IMR-90 (cell line): ENCODE data around the gene F3. TPM values are rescaled to one million over a fixed set of nuclear protein-coding genes. Genes with fewer than 3 reads are reported as not detected.

Source experiments
- MAZ ChIP-seq: IDR thresholded peaks from 2 replicates; pipeline ENCODE4 v1.6.1; 2012; ENCODE audit warnings: low read depth, mild to moderate bottlenecking, low read length, improper control_type of control experiment, moderate library complexity, borderline replicate concordance
- USF2 ChIP-seq: fragments of 150-350 bp; IDR thresholded peaks from 2 replicates; pipeline ENCODE4 v1.6.1; 2017; ENCODE audit warnings: mild to moderate bottlenecking, antibody characterized with exemption, low read length, low read depth
- polyA plus RNA-seq, 3 experiments: library from polyadenylated mRNA; depleted of rRNA; stranded (reverse); fragments of >200 nt; gene quantifications; 2 replicates each; pipeline ENCODE4 v1.2.3, GENCODE V29; 2012; ENCODE audit warnings: low replicate concordance in 1 of 3
- total RNA-seq: library from RNA; depleted of rRNA; stranded (reverse); fragments of >200 nt; gene quantifications from 2 replicates; pipeline ENCODE4 v1.2.3, GENCODE V29; 2012

The F3 gene
- total and polyA plus RNA-seq, 2 of the 4 experiments (the other 2 are of a cell fraction), result 75.6 to 126 TPM

- TF ChIP-seq MAZ (no peak), USF2 (no peak)
Measured at GRCh38 chr1:94542088-94542870, 720 bp upstream of the F3 start (continued).
